Panc1 (cell line): ENCODE measurements around the gene SLC38A10. TPM values are rescaled to one million over a fixed set of nuclear protein-coding genes. Genes with fewer than 3 reads are reported as not detected.

Experiments used
- ATAC-seq: fragments of 200-7000 bp; cut with Tn5 transposase; 2 replicates; pipeline ENCODE4 v1.9.1; 2020; ENCODE audit warnings: mild to moderate bottlenecking, moderate library complexity
- BruUV-seq: library from RNA; stranded (reverse); fragments of 400-500 nt; replicated peaks from 2 replicates; lab custom pipeline; 2021; lab: Mats Ljungman, UMichigan
- CTCF ChIA-PET: fragments of 300-600 bp; sonication (Branson Sonifier 250); formaldehyde crosslinking; loops from one replicate; lab custom pipeline; 2022; ENCODE audit warnings: antibody characterized with exemption; lab: Charles Lee
- POLR2A ChIA-PET: fragments of 300-600 bp; sonication (Branson Sonifier 250); formaldehyde crosslinking; loops from one replicate; lab custom pipeline; 2022; ENCODE audit warnings: antibody characterized with exemption; lab: Charles Lee
- DNase-seq: peaks from one replicate; pipeline ENCODE4 v3.0.0-alpha.2; 2010; ENCODE audit warnings: low read depth, low spot score
- H3K27ac ChIP-seq: 2 replicates; pipeline ENCODE4 v1.5.1; 2011; ENCODE audit warnings: mild to moderate bottlenecking, low read length, inconsistent platforms
- H3K27me3 ChIP-seq: fragments of 200-500 bp; sonication (Bioruptor generic); 2 replicates; pipeline ENCODE4 v1.6.0; 2014; ENCODE audit warnings: low read length, inconsistent platforms; ENCODE audit not compliant: control insufficient read depth, insufficient read depth
- H3K36me3 ChIP-seq: fragments of 200-500 bp; sonication (Bioruptor generic); 2 replicates; pipeline ENCODE4 v1.5.1; 2014; ENCODE audit warnings: inconsistent platforms, mild to moderate bottlenecking, low read length, moderate library complexity; ENCODE audit not compliant: control insufficient read depth, insufficient read depth
- H3K4me1 ChIP-seq: 2 replicates; pipeline ENCODE4 v1.5.1; 2011; ENCODE audit warnings: inconsistent platforms, mild to moderate bottlenecking, low read length, moderate library complexity; ENCODE audit not compliant: control insufficient read depth, insufficient read depth
- H3K4me3 ChIP-seq, 2 experiments: 2 replicates each; pipeline ENCODE4 v1.5.1; 2011 to 2012; ENCODE audit warnings: low read depth in 2 of 2, low read length in 2 of 2, mild to moderate bottlenecking in 2 of 2, inconsistent platforms in 1 of 2, moderate library complexity in 1 of 2
- H3K9me3 ChIP-seq: fragments of 200-500 bp; sonication (Bioruptor generic); 2 replicates; pipeline ENCODE4 v1.5.1; 2014; ENCODE audit warnings: low read depth, mild to moderate bottlenecking, inconsistent platforms, low read length, moderate library complexity; ENCODE audit not compliant: control insufficient read depth, insufficient read depth
- CTCF ChIP-seq: fragments of 450-650 bp; IDR thresholded peaks from 2 replicates; pipeline ENCODE4 v1.5.1; 2017; ENCODE audit warnings: mild to moderate bottlenecking
- POLR2AphosphoS5 ChIP-seq: IDR thresholded peaks from 2 replicates; pipeline ENCODE4 v1.6.1; 2012; ENCODE audit warnings: mild to moderate bottlenecking, low read depth, low read length, moderate library complexity
- REST ChIP-seq, 2 experiments: IDR thresholded peaks; 2 replicates each; pipeline ENCODE4 v1.6.1; 2011 to 2012; ENCODE audit warnings: low read depth in 2 of 2, control low read depth in 1 of 2, low read length in 1 of 2, mild to moderate bottlenecking in 1 of 2, moderate library complexity in 1 of 2; ENCODE audit not compliant: insufficient read depth in 1 of 2
- SIN3A ChIP-seq: IDR thresholded peaks from 2 replicates; pipeline ENCODE4 v1.6.1; 2012; ENCODE audit warnings: low read depth, mild to moderate bottlenecking, low read length, moderate library complexity, borderline replicate concordance; ENCODE audit not compliant: insufficient read depth
- TCF7L2 ChIP-seq: IDR thresholded peaks from 2 replicates; pipeline ENCODE4 v1.6.1; 2011; ENCODE audit warnings: mild to moderate bottlenecking, low read depth, low read length, inconsistent platforms
- in situ Hi-C: cut with HindIII; loops from 2 replicates; pipeline ENCODE4 v1.10.0; 2016; ENCODE audit warnings: low sequenced_read_pairs, low pct_unique_long_range_greater_than_20kb
- intact Hi-C: fragments of 100-400 bp; cut with micrococcal nuclease; formaldehyde crosslinking; loops from one replicate; pipeline ENCODE4 v1.10.0; 2022; ENCODE audit not compliant: unreplicated experiment
- total RNA-seq: library from RNA; stranded (reverse); gene quantifications from one replicate; pipeline ENCODE4 v1.2.1, GENCODE V29; 2021; ENCODE audit not compliant: unreplicated experiment

SLC38A10 gene
- total RNA-seq, 1 experiment from 2014 or later = 188 TPM

- no peak overlapping the region for H3K4me3 ChIP-seq
- TF ChIP-seq POLR2AphosphoS5 = no peak
- TF ChIP-seq SIN3A = no peak
- no peak for TF ChIP-seq REST (IDR thresholded peaks at IDR 0.05; ENCODE audit: insufficient read depth in 1 of 2, low read depth in 2 of 2, low read length in 1 of 2)
- TF ChIP-seq CTCF = no peak
- TF ChIP-seq TCF7L2 = no peak
- no peaks in the 10 kb centered on the region for H3K9me3 ChIP-seq
- POLR2A ChIA-PET = no interaction called here
- intact Hi-C loops (loop anchor here (10.0 kb wide), 1 partner anchor 234 kb away; no protein-coding TSS in a partner anchor), in situ Hi-C loops (no loop called here)
- no peak overlapping the region for H3K27ac ChIP-seq
- no peaks in the 10 kb centered on the region for H3K27me3 ChIP-seq
- ATAC-seq = no peak
- no TSS peak for BruUV-seq
- no peak for DNase-seq
- H3K36me3 ChIP-seq = 0 out of 2 replicates have a peak, but pooled peaks cover 3% of the 10 kb centered on the region
- peaks cover 4% of the 10 kb centered on the region for H3K4me1 ChIP-seq
- CTCF ChIA-PET = no interaction called here
Observed at GRCh38 chr17:81250286-81251093, 44.6 kb downstream of the SLC38A10 start.

- no peak for ATAC-seq
Observed at GRCh38 chr17:81249223-81250040, 45.7 kb downstream of the SLC38A10 start.

More at GRCh38 chr17:81249223-81250040, 45.7 kb downstream of the SLC38A10 start:
- POLR2A ChIA-PET = no interaction called here
- in situ Hi-C loops = no loop called here
- Histone ChIP-seq H3K4me3 (no peak overlapping the region), H3K27ac (no peak overlapping the region), H3K27me3 (no peaks in the 10 kb centered on the region), H3K4me1 (peaks cover 11% of the 10 kb centered on the region), H3K36me3 (0 out of 2 replicates have a peak, but pooled peaks cover 3% of the 10 kb centered on the region), H3K9me3 (no peaks in the 10 kb centered on the region)
- TF ChIP-seq SIN3A (no peak), CTCF (no peak), POLR2AphosphoS5 (no peak), TCF7L2 (no peak), REST (IDR thresholded peaks at IDR 0.05; ENCODE audit: insufficient read depth in 1 of 2, low read depth in 2 of 2, low read length in 1 of 2) (no peak)
- intact Hi-C loops = loop anchor here (10.0 kb wide), 1 partner anchor 235 kb away; no protein-coding TSS in a partner anchor
- CTCF ChIA-PET = no interaction called here
- no peak for DNase-seq
- no TSS peak for BruUV-seq
